ENCODE measurements around the gene ZNF384. TPM values are rescaled to one million over a fixed set of nuclear protein-coding genes. Genes with fewer than 3 reads are reported as not detected.

ZNF384 gene
- total RNA-seq, 1 experiment from 2014 or later = 88.0 TPM

- H3T11ph ChIP-seq (ENCODE audit: low read length) = no peak overlapping the region
- Mint-ChIP-seq H3K36me3 (ENCODE audit: insufficient read depth in 1 of 3, low read depth in 3 of 3) (peaks cover 12 to 49% (median 34%) of the 10 kb centered on the region in 3 experiments), H3K27me3 (ENCODE audit: low read depth) (peaks cover 12% of the 10 kb centered on the region), H3K9me3 (no peaks in the 10 kb centered on the region), H3K4me3 (no peak overlapping the region), H3K4me1 (peaks cover 6 to 8% of the 10 kb centered on the region in 2 experiments), H3K27ac (no peak overlapping the region)
- H2BK12ac ChIP-seq (ENCODE audit: insufficient read length, low read depth, low read length) = no peak overlapping the region
- no peak overlapping the region for H4K91ac ChIP-seq (ENCODE audit: insufficient read length, low read depth, low read length)
- H4K8ac ChIP-seq (replicated peaks; ENCODE audit: insufficient read length, low read depth, low read length) = no peak overlapping the region
- no peak overlapping the region for H3K18ac ChIP-seq (ENCODE audit: insufficient read length, low read depth, low read length)
- H3K27me3 ChIP-seq (ENCODE audit: insufficient read depth, low read length) = no peaks in the 10 kb centered on the region; the same call in 1 of the 2 replicates
- no peak overlapping the region for H3K4me2 ChIP-seq (ENCODE audit: insufficient read depth, insufficient read length, low read length)
- H3K4ac ChIP-seq (ENCODE audit: low read depth, low read length) = no peak overlapping the region
- H2BK15ac ChIP-seq (ENCODE audit: low read depth, low read length) = no peak overlapping the region
- H3K79me2 ChIP-seq (ENCODE audit: insufficient read depth, low read length) = no peaks in the 10 kb centered on the region
- no peak overlapping the region for H3K14ac ChIP-seq (ENCODE audit: insufficient read depth, low read length)
- no peak for TF ChIP-seq CTCF (conservative IDR thresholded peaks at IDR 0.05)
- no peak overlapping the region for H2AK5ac ChIP-seq (ENCODE audit: insufficient read length, low read length)
- no CpG with 5 or more reads among the region's 8 CpGs for WGBS (ENCODE audit: extremely low coverage, insufficient read length, low lambda C conversion rate)
- no peaks in the 10 kb centered on the region for H4K20me1 ChIP-seq (ENCODE audit: control insufficient read depth, insufficient read depth, insufficient read length)
- no peak for DNase-seq
- no peaks in the 10 kb centered on the region for H3K9me3 ChIP-seq (ENCODE audit: control insufficient read depth, low read depth, low read length)
- H3K27ac ChIP-seq (ENCODE audit: insufficient read length, low read depth, low read length) = no peak overlapping the region
- H2BK120ac ChIP-seq (ENCODE audit: low read depth, low read length, poor library complexity, severe bottlenecking) = no peak overlapping the region
- H2BK5ac ChIP-seq (ENCODE audit: insufficient read length, low read length) = no peak overlapping the region
- no peak overlapping the region for H4K5ac ChIP-seq (ENCODE audit: insufficient read length, low read depth, low read length)
- no peak overlapping the region for H2AFZ ChIP-seq (ENCODE audit: low read length)
- no peak overlapping the region for H3K9ac ChIP-seq (ENCODE audit: extremely low read depth, insufficient read length, low read length)
- H3K4me1 ChIP-seq (ENCODE audit: insufficient read depth, low read length) = no peaks in the 10 kb centered on the region
- no peak overlapping the region for H3K23ac ChIP-seq (ENCODE audit: insufficient read length, low read depth, low read length)
- no peak overlapping the region for H3K56ac ChIP-seq (ENCODE audit: insufficient read length, low read depth, low read length)
- no peaks in the 10 kb centered on the region for H3K79me1 ChIP-seq (ENCODE audit: insufficient read depth, low read depth, low read length, poor library complexity, severe bottlenecking)
- peaks cover 4% of the 10 kb centered on the region for H3K23me2 ChIP-seq (ENCODE audit: insufficient read length, low read depth, low read length, poor library complexity, severe bottlenecking)
- no peak overlapping the region for H2BK20ac ChIP-seq (ENCODE audit: low read depth, low read length, poor library complexity, severe bottlenecking)
Measured at GRCh38 chr12:6650832-6651231, 38.3 kb downstream of the ZNF384 start.

Measured in H9 (cell line).